SK-N-DZ (cell line): Measurements from ENCODE around the gene STK32C.
A peak's percentile ranks its signal among the peaks of the same experiment; 100 is the strongest.
"Not testable (repeated sequence)": the region's sequence is repeated elsewhere in the genome, so short reads cannot be mapped to it uniquely, and the experiment has no call there.

Source experiments
- DNase-seq: peaks from one replicate; pipeline ENCODE4 v3.0.0-alpha.2; 2015; ENCODE audit warnings: low spot score

The STK32C gene

DNA sequence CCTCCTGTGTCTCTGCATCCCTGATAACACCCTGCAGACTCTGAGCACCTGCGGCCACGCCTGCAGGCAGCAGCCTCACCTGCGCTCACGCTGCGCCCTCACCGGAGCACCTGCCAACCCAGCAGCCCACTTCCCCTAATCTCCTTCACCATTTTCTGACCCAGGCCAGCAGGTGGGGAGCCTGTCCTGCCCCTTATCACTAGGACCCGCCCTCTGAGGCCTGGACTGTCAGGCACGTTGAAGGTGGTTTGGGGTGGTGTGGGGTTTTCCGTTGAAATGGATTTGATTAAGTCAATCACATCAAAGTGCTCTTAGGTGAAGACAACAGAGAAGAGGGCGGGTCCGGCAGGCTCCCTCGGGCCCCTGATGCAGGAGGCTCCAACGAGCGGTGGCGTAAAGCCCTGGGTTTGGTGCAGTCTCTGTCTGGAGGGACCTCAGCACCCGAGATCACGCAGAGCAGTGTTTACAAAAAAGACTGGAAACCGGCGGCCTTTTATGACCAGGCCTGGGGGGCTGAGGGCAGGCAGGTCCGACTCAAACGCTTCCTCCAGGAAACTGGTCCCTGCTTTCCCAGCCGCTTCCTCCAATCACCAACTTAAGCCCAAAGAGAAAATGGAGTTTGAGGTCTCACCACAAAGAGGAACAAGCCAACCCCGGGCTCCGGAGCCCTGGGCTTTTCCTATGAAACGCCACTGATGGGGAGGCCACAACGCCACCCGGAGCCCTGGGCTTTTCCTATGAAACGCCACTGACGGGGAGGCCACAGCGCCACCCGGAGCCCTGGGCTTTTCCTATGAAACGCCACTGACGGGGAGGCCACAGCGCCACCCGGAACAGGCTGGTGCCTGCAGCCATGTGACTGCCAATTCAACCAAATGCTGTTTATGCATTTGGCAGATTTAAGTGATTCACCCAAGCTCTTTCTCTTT is 75.5 kb downstream of the STK32C start:
- no peak for DNase-seq

DNA sequence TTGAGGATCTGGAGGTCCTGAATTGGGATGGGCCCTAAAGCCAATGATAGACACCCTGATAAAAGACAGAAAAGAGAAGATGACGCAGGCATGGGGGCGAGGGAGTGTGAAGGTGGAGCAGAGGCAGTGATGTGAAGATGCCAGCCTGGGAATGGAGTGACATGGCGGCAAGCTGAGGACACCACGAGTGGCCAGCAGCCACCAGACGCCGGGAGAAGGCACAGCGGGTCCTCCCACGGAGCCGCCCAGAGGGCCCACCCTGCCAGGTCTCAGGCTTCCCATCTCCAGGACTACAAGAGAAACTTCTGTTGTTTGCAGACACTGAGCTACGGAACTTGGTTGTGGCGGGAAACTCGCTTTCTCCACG is 76.1 kb downstream of the STK32C start:
- DNase-seq: no peak

DNA sequence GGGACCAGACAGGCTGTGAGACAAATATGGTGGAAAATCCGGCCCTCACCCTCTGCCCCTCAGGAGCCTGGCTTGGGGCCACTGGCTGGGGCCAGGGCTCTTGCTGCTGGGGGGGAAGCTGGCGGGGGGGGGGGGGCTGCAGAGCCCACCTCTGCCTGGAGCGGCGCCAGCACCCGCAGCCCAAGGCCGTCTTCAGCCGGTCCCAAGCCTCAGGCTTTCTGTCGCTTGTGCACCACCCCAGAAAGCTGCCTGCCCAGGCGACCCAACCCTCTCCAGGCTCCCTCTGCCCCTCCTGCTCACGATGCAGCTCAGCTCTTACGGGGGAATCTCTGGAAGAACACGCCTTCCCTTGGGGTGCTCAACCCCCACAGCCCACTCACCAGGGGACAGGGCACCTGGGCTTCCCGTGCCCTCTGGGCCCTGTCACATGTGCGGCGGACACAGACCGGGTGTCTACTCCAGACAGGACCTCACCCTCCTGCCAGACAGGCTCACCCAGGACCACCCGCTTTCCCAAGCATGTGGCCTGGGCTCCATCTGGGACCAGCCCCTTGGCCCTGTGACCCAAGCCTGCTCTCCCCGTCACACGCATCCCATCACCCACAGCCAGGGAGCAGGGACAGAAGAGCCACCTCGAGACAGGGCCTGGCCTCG is 77.1 kb downstream of the STK32C start:
- DNase-seq: no peak

DNA sequence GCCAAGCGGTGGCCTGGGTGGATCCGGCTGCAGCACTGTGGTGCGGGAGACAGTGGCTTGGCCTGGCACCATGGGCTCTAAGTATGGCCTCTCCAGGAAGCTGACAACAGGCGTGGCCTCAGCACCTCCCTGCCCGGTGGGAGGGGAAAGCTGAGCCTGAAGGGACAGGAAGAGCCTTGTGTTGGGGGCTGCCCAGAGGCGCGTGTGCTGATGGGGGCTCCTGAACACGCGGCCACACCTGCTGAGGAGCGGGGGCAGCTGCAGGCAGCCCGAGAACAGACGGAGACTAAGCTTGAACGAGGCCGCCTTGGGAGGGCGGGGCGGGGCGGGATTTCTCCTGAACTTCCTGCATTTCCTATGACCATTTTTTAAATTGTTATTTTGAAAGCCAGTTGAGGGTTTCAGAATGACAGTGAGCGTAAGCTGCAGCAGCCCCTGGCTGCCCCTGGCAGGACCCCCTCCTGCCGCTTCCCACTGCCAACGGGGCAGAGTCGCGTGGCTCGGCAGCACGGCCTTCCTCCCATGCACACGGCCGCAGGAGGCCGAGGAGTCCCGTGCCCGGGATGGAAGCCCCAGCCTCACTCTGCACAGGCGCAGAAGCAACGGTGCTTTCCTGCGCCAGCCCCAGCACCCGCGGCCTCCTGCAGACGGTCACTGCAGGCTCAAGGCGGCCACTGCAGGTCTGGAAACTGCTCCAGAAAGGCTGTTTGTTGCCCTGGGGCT is 77.8 kb downstream of the STK32C start:
- DNase-seq: peak; percentile 62

DNA sequence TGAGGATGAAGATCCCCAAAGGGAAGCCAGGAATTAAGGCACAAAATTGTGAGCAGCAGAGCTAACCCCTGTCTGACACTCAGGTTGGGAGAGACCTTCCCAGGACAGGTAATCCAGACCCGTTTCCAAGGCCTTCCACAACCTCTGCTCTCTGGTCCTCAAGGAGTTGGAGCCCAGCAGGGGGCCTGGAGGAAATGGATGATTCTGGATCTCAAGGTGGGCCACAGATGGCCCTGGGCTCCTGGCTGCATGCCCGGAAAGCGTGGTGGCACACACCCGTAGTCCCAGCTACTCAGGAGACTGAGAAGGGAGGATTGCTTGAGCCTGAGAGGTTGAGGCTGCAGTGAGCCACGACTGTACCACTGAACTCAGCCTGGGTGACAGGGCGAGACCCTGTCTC is 78.7 kb downstream of the STK32C start:
- DNase-seq: no peak

DNA sequence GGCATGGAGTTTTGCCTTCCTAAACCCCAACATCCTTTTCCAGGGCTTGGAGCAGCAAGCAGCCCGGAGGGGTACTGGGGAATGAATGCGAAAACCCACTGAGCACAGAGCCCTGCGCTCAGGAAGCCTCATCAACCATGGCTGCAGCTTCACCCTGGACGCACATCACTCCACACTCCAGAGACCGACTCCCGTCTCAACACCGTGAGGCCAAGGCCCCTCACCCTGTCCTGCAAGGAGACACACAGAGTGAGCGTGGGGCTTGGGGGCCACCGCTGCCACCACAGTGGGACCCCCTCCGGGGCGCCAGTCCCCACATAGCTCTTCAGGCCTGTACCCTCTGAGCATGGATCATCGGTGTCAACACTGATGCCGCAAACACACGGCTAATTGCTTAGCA is 79.1 kb downstream of the STK32C start:
- DNase-seq: no peak

DNA sequence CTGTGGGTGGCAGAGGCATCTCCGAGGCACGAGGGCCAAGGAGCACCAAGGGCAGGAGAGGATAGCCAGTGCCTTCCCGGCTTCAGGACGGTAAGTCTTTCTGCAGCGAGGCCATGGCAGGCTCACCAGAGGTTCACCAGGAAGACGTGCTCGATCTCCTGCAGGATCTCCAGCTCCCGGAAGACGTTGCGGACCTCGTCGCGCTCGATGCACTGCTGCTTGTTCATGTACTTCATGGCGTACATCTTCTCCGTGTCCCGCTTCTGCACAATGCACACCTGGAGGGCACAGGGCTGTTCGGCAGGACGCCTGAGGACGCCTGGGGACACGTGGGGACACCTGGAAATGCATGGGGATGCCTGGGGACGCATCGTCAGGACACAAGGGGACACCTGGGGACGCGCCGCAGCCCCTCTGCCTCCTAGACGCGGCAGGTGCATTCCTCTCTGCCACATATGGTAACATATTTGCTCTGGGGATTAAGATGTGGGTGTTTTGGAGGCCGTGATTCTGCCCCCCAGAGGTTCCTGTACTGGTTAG is 79.8 kb downstream of the STK32C start:
- no peak for DNase-seq

DNA sequence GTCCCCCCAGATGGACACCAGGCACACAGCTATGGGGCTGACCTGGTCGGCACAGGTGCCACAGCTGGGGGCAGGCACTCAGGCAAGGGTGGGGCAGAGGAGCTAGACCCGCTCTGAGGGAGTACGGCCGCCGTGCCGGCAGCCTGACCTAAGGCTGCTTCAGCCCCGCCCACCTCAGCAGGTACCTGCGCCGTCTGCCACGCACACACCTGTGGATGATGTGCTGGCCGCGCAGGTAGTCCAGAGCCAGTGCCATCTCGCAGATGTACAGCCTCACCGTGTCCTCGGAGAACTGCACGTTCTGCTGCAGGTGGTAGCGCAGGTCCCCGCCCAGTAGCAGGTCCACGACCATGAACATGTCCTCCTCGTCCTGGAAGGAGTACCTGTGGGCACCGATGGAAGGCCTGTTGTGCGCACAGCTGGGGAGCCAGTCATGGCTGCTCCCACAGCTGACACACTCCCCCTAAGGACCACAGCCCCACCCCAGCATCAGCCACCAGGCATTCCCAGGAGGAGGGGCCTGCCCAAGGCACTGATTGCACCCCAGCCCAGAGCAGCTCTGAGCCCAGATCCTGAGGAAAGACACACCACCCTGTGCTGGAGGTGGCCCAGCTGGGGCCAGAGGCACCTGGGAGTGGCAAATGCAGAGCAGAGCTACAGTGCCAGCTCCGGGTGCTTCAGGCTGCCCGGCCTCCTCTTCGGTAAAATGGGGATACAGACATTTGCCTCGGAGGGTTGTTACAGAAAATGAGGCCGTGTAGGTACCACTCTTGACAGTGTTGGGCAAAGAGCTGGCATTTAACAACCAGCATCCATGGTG is 81.0 kb downstream of the STK32C start:
- no peak for DNase-seq

DNA sequence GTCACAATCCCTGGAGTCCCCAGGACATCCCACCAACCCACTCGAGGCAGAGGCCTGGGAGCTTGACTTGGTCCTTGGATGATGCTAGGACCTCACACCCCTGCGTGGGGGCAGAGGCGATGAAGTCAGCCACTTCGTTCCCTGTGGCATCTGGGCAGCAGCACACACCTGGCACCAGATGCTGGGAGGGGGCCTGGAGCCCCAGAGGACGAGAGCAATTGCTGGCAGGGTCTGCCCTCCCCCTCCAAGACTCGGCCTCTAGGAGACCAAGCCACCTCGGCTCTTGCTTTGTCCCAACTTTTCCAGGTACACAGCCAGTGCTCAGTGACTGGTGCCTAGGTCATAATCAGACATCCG is 81.9 kb downstream of the STK32C start:
- no peak for DNase-seq

DNA sequence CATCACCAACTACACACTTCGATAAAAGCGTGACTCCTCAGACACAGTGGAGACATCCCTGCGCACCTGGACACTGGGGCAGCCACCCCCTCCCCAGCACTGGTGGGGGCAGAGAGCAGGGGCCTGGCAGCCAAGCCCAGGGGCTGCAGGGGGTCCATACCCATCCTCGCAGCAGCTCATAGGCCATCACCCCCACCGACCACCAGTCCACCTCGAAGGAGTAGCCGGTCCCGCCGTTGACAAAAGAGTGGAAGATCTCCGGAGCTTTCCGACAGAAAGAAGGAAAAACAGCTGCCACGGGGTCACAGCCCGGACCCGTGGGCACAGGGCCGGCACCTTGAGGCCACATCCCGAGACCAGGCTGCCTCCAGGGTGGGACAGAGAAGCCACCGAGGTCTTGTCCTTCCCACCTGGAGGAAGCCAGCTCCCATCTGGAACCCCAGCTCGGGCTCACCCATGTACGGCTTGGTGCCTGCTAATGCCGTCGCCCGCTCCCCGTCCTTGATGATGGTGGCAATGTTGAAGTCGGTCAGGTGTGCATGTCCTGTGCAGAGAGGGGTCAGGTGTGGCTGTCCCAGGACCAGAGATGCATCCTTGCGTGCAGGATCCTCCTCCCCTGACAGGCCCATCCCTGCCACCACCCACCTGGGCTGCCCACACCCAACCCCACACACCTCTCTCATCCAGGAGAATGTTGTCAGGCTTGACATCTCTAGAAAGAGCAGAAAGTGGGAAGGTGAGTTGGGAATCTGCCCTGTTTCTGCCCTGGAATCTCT is 82.5 kb downstream of the STK32C start:
- DNase-seq: no peak

DNA sequence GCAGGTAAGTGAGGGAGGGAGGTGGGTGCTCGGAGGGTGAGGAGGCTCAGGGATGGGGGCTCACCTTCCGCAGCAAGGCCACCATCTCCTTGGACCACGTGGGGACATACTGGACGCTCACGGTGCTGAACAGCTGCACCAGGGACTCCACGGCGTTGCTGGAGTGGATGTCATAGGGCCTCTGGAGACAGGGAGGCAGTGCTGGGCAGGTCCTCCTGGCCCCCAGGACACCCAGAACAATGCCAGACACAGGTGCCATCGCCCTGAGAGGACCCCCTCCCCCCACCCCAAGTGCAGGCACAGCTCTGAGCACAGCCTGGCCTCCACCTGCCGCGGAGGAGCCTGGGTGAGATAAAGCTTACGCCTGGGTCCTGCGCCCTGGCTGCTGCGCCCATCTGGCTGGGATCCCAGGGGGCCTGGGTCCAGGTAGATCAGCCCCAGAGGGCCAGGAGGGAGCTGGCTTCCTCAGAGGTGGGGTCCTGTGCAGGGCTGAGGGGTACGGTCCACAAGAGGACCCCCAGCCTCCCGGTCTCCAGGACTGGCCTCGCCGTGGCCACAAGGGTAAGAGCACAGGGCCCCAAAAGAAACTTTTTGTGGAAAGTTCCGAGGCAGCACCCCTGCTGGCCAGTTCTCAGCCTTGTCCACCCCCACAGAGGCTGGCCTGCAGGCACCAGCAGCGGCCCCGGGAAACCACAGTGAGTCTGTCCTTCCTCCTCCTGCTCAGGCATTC is 83.2 kb downstream of the STK32C start:
- no peak for DNase-seq

DNA sequence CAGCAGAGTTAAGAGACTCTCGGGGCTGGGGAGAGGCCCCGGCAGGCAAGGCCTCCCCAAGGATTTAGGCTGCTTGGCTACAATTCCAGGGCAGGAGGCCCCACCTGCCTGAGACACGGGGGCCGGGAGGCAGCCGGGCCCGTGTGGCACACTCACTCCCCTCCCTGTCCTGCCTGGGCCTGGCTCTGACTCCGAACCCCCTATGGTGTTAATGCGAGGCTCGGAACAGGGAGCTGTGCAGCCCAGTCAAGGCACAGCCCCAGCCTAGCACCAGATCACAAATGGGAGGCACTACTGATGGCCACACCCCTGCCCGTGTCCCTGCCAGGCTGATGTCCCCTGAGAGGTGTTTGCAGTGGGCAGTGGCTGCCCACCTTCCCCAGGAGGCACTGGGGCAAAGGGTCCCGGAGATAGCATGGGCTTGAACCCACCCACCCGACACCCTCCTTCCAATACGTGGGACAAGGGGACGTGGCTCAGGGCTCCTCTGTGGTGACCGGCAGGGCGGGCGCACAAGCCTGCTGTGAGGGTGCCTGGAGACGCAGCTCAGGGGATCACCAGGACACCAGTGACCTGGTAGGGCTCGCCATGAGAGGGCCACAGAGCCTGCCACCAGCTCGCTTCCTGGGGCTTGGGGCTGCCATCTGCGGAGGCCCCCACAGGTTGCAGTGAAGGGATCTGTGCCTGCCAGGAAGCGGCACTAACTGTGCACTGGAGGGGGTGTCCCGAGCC is 84.0 kb downstream of the STK32C start:
- no peak for DNase-seq

DNA sequence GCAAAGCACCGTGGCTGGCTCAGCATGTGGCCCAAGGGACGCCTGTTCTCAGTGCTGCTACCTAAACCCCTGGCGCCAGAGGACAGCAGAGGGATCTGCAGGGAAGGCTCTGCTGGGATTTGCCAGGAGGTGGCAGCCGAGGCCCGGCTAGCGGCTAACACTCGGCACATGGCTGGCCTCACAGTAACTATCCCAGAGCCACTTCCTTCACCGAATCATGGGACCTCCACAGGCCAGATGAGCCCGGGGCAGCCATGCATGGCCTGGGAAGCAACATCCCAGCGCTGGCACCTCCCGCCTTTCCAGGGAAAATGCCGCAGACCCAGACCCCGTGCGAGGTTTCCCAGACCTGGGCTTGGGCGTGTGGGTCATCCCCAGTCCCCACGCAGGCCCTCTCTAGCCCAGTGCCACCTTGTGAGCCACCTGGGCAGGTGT is 84.6 kb downstream of the STK32C start:
- peak; percentile 89 for DNase-seq

DNA sequence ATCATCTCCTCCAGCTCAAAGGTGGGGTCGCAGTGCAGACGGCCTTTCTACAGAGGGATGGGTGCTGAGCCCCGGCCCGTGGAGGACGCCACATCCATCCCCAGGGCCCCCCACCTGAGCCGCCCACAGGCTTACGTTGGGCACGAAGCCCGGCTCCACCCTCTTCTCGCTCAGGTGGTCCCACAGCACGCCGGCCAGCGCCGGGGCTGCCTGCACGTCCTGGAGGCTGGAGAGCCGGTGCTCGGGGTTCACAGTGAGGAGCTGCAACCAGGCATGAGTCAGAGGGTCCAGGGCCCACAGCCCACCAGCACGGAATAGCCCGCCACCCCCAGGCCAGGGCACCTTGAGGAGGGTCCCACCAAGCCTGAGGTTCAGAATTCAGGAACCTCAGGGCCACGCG is 85.0 kb downstream of the STK32C start:
- DNase-seq: no peak

DNA sequence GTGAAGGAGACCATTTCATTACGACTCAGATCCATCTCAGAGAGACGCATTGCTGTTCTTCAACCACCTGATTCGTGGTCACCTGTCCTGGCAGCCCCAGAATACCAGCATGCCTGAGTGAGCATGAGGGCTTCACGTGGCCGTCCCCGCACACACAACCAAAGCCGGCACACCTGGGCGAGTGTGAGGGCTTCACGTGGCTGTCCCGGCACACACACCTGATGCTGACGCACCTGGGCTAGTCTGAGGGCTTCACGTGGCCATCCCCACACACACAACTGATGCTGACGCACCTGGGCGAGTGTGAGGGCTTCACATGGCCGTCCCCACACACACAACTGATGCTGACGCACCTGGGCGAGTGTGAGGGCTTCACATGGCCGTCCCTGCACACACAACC is 86.8 kb downstream of the STK32C start:
- DNase-seq: not testable (repeated sequence)

DNA sequence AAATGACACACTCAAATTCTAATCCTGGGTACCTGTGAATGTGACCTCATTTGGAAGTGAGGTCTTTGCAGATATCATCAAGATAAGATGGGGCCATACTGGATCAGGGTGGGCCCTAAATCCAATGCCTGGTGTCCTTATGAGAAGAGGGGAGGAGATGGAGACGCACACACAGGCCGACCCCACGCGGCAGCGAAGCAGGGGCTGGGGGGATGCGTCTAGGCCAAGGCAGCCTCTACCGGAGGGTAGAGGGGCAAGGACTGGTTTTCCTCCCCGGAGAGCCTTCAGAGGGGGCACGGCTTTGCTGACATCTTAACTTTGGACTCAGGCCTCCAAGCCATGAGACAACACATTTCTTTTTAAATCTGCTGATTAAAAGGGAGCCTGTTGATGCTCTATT is 87.7 kb downstream of the STK32C start:
- no peak for DNase-seq

DNA sequence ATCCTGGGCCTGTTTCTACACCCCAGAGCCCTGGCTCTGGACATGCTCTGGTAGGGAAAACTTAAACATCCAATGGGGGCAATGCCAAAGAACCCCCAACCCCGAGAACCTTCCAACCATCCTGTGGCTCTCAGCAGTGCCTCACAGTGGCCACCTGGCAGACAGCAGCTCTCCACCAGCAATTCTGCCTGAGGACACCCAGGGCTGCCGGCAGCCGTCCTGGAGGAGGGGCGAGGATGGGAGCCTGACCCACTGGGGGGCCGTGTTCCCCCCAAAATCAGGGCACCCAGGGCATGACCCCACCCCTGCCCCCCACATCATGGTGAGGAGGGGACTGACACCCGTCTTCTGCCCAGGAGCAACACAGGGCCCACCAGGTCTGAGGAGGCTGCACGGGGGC is 88.3 kb downstream of the STK32C start:
- no peak for DNase-seq

DNA sequence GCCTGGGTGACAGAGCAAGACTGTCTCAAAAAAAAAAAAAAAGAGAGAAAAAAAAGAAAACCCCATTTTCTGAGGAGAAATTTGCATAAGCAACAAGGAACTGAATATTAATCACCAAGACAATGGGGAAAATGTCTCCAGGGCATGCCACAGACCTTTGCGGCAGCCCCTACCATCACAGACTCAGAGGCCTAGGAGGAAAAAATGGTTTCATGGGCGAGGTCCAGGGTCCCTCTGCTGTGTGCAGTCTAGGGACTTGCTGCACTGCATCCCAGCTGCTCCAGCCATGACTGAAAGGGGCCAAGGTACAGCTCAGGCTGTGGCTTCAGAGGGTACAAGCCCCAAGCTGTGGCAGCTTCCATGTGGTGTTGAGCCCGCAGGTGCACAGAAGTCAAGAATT is 91.3 kb downstream of the STK32C start:
- not testable (repeated sequence) for DNase-seq

DNA sequence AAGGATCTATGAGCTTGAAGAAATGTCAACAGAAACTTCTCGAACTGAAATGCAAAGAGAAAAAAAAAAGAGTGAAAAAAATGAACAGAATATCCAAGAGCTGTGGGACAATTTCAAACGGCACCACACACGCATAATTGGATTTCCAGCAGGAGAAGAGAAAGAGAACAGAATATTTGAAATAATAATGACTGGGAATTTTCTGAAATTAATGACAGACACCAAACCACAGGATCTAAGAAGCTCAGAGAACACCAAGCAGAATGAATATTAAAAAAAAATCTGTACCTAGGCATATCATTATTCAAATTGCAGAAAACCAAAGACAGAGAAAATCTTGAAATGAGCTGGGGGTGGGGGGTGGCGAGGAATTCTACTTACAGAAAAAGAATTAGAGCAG is 93.8 kb downstream of the STK32C start:
- DNase-seq: no peak
